Heart left ventricle (tissue), 13 donors: Measurements from ENCODE around the gene RAB6A.

Source experiments
- POLR2A ChIP-seq, 2 donors: fragments of 450-650 bp; IDR thresholded peaks; one replicate each; pipeline ENCODE4 v1.6.1; 2017; ENCODE audit warnings: antibody characterized with exemption in 2 of 2, mild to moderate bottlenecking in 2 of 2, moderate library complexity in 2 of 2
- TF ChIP-seq, protein P1 (sequence below), 12 donors: fragments of 200-600 bp; sonication (generic) in 4 of 12; IDR thresholded peaks; one replicate each; pipeline versions ENCODE4 v1.5.0 to v1.8.0; 2018 to 2022; ENCODE audit warnings: antibody characterized with exemption in 12 of 12, mild to moderate bottlenecking in 5 of 12
- donor health status: ischemic (EF 13 %, LVEDD 7.1; RV severe dilation, severe dysfunction).
- donor health status: DM: no; HTN: yes; CAD: no.
- donor health status: DM: no; HTN: no; CAD: no.
- donor health status: ischemic (EF 25% LVEDD 6.9; RV normal size, moderate dysfunction).
- donor health status: ischemic (EF 25% LVEDD 5.7; RV mildly dilated, moderate dysfunction).
- donor health status: ischemic (EF 35%, LVEDD 5.7; RV mildly dilated, moderate dysfunction).
- donor health status: nonischemic (EF 11% LVEDD 7.7; RV severe dilation, severe dysfunction).
- donor health status: DM: yes; HTN: yes; CAD: no.
- donor health status: PGD.
- donor health status: ischemic (EF 29% LVEDD 5.4; RV normal size, mild dysfunction).
- donor health status: nonischemic (EF 23%, LVEDD 6.1; RV moderate dilation, normal function).

DNA sequence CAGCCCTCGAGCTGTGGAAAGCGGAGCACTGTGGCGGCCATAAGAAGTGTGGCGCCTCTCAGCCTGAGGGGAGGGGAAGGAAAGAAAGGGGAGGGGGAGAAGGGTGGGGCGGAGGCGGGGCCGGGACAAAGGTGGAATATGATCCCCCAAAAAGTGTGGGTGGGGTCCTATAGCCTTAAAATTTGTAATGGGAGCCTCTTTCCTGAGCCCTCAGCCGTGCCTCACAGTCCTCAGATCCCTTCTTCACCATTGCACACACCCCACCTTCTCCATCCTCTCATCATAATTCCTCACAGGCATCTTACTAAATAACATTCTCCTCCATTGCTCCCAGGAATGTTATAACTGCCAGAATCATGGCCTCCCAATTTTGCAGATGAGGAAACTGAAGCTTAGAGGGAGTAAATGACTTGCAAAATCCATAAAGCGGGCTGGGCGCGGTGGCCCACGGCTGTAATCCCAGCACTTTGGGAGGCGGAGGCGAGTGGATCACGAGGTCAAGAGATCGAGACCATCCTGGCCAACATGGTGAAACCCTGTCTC is 600 bp upstream of the RAB6A start:
- TF ChIP-seq, protein P1, sequence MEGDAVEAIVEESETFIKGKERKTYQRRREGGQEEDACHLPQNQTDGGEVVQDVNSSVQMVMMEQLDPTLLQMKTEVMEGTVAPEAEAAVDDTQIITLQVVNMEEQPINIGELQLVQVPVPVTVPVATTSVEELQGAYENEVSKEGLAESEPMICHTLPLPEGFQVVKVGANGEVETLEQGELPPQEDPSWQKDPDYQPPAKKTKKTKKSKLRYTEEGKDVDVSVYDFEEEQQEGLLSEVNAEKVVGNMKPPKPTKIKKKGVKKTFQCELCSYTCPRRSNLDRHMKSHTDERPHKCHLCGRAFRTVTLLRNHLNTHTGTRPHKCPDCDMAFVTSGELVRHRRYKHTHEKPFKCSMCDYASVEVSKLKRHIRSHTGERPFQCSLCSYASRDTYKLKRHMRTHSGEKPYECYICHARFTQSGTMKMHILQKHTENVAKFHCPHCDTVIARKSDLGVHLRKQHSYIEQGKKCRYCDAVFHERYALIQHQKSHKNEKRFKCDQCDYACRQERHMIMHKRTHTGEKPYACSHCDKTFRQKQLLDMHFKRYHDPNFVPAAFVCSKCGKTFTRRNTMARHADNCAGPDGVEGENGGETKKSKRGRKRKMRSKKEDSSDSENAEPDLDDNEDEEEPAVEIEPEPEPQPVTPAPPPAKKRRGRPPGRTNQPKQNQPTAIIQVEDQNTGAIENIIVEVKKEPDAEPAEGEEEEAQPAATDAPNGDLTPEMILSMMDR (IDR thresholded peaks at IDR 0.05): no peak
- TF ChIP-seq POLR2A (IDR thresholded peaks at IDR 0.05): no peak
